Loucy (cell line): ENCODE measurements around the gene CYSTM1.
"Not testable (repeated sequence)": the region's sequence is repeated elsewhere in the genome, so short reads cannot be mapped to it uniquely, and the experiment has no call there.

Experiments
- H2AFZ ChIP-seq: fragments of 200-600 bp; sonication (generic); 2 replicates; pipeline ENCODE4 v1.6.0; 2016; ENCODE audit warnings: antibody characterized with exemption, mild to moderate bottlenecking, low read length, moderate library complexity
- H3F3A ChIP-seq: fragments of 200-600 bp; 2 replicates; pipeline ENCODE4 v1.6.0; 2016; ENCODE audit warnings: antibody characterized with exemption, low read depth, mild to moderate bottlenecking
- H3K27me3 ChIP-seq: fragments of 200-600 bp; sonication (generic); 2 replicates; pipeline ENCODE4 v1.6.1; 2014; ENCODE audit warnings: low read length, mild to moderate bottlenecking; ENCODE audit not compliant: insufficient read depth, poor library complexity, severe bottlenecking
- H3K36me3 ChIP-seq: fragments of 200-600 bp; sonication (generic); 2 replicates; pipeline ENCODE4 v1.6.1; 2016; ENCODE audit warnings: low read length; ENCODE audit not compliant: insufficient read depth
- H3K4me1 ChIP-seq: fragments of 200-600 bp; sonication (generic); 2 replicates; pipeline ENCODE4 v1.5.1; 2014; ENCODE audit warnings: low read length, mild to moderate bottlenecking; ENCODE audit not compliant: insufficient read depth, poor library complexity, severe bottlenecking
- H3K4me2 ChIP-seq: fragments of 200-600 bp; sonication (generic); 2 replicates; pipeline ENCODE4 v1.6.0; 2014; ENCODE audit warnings: antibody characterized with exemption, low read length, low read depth, mild to moderate bottlenecking; ENCODE audit not compliant: poor library complexity, severe bottlenecking
- H3K4me3 ChIP-seq: fragments of 200-600 bp; sonication (generic); 2 replicates; pipeline ENCODE4 v1.5.1; 2014; ENCODE audit warnings: low read length, mild to moderate bottlenecking, mixed read lengths; ENCODE audit not compliant: poor library complexity, severe bottlenecking
- H3K79me2 ChIP-seq: fragments of 200-600 bp; sonication (generic); 2 replicates; pipeline ENCODE4 v1.6.1; 2014; ENCODE audit warnings: low read length; ENCODE audit not compliant: insufficient read depth
- H3K9ac ChIP-seq: fragments of 200-600 bp; sonication (generic); 2 replicates; pipeline ENCODE4 v1.6.0; 2014; ENCODE audit warnings: mild to moderate bottlenecking, low read depth, low read length, moderate library complexity; ENCODE audit not compliant: poor library complexity, severe bottlenecking
- H3K9me2 ChIP-seq: fragments of 200-600 bp; sonication (generic); replicated peaks from 2 replicates; pipeline ENCODE4 v1.6.1; 2016; ENCODE audit warnings: low read depth, low read length, mixed read lengths
- H3K9me3 ChIP-seq: fragments of 200-600 bp; sonication (generic); 2 replicates; pipeline ENCODE4 v1.6.1; 2014; ENCODE audit warnings: mild to moderate bottlenecking, antibody characterized with exemption, low read length, low read depth; ENCODE audit not compliant: insufficient read depth
- H4K20me1 ChIP-seq: fragments of 200-600 bp; sonication (generic); 2 replicates; pipeline ENCODE4 v1.6.0; 2014; ENCODE audit warnings: antibody characterized with exemption, low read length, mild to moderate bottlenecking; ENCODE audit not compliant: insufficient read depth, poor library complexity, severe bottlenecking
- EZH2phosphoT487 ChIP-seq: fragments of 200-600 bp; IDR thresholded peaks from 2 replicates; pipeline ENCODE4 v1.6.1; 2018; ENCODE audit warnings: antibody characterized with exemption, mild to moderate bottlenecking, moderate library complexity, borderline replicate concordance
- TF ChIP-seq, protein P1 (sequence below): fragments of 200-600 bp; sonication (generic); conservative IDR thresholded peaks from 2 replicates; pipeline ENCODE4 v1.5.1; 2014; ENCODE audit warnings: mild to moderate bottlenecking, antibody characterized with exemption, low read length

CYSTM1 gene

DNA sequence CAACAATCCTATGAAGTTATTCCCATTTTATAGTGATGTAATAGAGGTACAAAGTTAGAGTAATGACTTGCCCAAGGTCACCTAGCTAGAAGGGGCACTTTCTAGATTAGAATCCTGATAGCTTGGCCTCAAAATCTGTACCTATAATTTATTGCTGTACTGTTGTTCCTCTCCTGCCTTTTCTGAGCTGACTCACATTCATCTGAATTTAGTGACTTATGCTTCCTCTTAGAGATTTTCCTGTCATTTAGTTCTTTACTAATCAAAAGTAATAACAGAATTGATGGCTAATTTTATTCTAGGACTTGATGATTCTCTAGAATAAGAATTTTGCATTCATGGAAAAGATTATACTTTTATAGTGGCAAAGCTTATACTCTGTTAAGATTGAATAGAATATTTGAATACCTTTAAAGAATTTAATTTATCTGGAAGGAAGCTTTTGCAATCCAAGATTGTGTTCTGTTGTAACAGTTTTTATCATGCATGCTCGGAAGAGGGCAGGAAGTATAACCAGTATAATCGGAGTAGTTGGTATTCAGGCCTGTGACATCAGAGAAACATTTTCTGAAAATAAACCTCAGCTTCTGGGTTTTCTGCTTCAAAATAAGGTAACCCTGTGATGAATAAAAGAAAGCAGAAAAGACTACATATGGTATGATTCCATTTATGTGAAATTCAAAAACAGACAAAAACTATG, 21.3 kb downstream of the CYSTM1 start:
- H2AFZ ChIP-seq, result no peak overlapping the region
- TF ChIP-seq, protein P1, sequence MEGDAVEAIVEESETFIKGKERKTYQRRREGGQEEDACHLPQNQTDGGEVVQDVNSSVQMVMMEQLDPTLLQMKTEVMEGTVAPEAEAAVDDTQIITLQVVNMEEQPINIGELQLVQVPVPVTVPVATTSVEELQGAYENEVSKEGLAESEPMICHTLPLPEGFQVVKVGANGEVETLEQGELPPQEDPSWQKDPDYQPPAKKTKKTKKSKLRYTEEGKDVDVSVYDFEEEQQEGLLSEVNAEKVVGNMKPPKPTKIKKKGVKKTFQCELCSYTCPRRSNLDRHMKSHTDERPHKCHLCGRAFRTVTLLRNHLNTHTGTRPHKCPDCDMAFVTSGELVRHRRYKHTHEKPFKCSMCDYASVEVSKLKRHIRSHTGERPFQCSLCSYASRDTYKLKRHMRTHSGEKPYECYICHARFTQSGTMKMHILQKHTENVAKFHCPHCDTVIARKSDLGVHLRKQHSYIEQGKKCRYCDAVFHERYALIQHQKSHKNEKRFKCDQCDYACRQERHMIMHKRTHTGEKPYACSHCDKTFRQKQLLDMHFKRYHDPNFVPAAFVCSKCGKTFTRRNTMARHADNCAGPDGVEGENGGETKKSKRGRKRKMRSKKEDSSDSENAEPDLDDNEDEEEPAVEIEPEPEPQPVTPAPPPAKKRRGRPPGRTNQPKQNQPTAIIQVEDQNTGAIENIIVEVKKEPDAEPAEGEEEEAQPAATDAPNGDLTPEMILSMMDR, result no peak
- TF ChIP-seq EZH2phosphoT487, result no peak
- H3K4me1 ChIP-seq, result peaks cover 11% of the 10 kb centered on the region
- no peaks in the 10 kb centered on the region for H4K20me1 ChIP-seq
- H3K27me3 ChIP-seq, result no peaks in the 10 kb centered on the region
- no peak overlapping the region for H3K9ac ChIP-seq
- H3K9me2 ChIP-seq, result no peaks in the 10 kb centered on the region
- no peaks in the 10 kb centered on the region for H3K79me2 ChIP-seq
- no peaks in the 10 kb centered on the region for H3F3A ChIP-seq
- H3K36me3 ChIP-seq, result no peaks in the 10 kb centered on the region
- no peak overlapping the region for H3K4me3 ChIP-seq
- no peak overlapping the region for H3K4me2 ChIP-seq
- H3K9me3 ChIP-seq, result no peaks in the 10 kb centered on the region

DNA sequence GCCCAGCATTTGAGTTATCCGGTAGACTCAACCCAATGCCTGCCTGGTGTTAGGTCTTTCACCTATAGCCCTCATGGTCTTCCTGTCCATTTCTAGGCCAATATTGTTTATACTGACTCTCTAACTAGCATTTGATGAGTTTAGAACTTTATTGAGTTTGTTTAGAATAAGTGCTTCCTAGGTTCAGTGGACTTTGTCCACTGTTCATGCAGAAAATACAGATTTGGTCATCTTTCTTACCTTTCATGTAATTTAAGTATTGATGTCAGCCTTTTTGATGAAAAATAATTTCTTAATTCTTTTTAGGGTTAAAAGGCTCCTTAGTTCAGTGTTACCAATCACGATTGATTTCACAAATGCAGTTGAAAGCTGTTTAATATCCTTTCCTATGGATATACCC, 22.0 kb downstream of the CYSTM1 start:
- Histone ChIP-seq H3K27me3 (no peaks in the 10 kb centered on the region), H3K36me3 (no peaks in the 10 kb centered on the region), H3F3A (no peaks in the 10 kb centered on the region), H3K4me3 (no peak overlapping the region), H4K20me1 (no peaks in the 10 kb centered on the region), H3K4me1 (peaks cover 11% of the 10 kb centered on the region), H3K9me3 (no peaks in the 10 kb centered on the region), H3K9ac (no peak overlapping the region), H3K9me2 (no peaks in the 10 kb centered on the region), H3K4me2 (no peak overlapping the region), H2AFZ (no peak overlapping the region), H3K79me2 (no peaks in the 10 kb centered on the region)
- TF ChIP-seq EZH2phosphoT487, result no peak
- TF ChIP-seq, protein P1, result no peak

DNA sequence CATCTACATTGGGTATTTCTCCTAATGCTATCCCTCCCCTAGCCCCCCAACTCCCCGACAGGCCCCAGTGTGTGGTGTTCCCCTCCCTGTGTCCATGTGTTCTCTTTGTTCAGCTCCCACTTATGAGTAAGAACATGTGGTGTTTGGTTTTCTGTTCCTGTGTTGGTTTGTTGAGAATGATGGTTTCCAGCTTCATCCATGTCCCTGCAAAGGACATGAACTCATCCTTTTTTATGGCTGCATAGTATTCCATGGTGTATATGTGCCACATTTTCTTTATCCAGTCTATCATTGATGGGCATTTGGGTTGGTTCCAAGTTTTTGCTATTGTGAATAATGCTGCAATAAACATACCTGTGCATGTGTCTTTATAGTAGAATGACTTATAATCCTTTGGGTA, 23.9 kb downstream of the CYSTM1 start:
- not testable (repeated sequence) for H3K36me3 ChIP-seq, H3F3A ChIP-seq, H4K20me1 ChIP-seq, H2AFZ ChIP-seq, H3K9me3 ChIP-seq, H3K9me2 ChIP-seq, H3K27me3 ChIP-seq, H3K9ac ChIP-seq, H3K4me2 ChIP-seq, H3K4me3 ChIP-seq, H3K79me2 ChIP-seq
- H3K4me1 ChIP-seq, result peaks cover 11% of the 10 kb centered on the region

DNA sequence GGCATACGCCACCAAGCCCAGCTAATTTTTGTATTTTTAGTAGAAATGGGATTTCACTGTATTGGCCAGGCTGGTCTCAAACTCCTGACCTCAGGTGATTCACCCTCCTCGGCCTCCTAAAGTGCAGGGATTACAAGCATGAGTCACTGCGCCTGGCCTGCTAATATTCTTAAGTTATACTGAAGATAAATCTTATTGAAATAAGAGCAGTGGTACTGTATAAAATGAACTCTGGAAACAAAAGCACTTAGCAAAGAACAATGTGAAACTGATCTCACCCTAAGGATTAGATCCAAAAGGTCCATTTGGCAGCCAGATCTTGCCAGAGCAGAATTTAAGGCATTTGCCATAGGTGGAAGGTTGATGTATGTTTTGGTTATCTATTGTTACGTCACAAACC, 27.1 kb downstream of the CYSTM1 start:
- Histone ChIP-seq H3K4me3 (no peak overlapping the region), H3F3A (no peaks in the 10 kb centered on the region), H3K27me3 (no peaks in the 10 kb centered on the region), H4K20me1 (no peaks in the 10 kb centered on the region), H3K9me2 (no peaks in the 10 kb centered on the region), H3K4me1 (no peaks in the 10 kb centered on the region), H3K9me3 (no peaks in the 10 kb centered on the region), H3K79me2 (no peaks in the 10 kb centered on the region), H3K9ac (no peak overlapping the region), H3K36me3 (no peaks in the 10 kb centered on the region), H3K4me2 (no peak overlapping the region), H2AFZ (no peak overlapping the region)
- TF ChIP-seq EZH2phosphoT487, result no peak
- TF ChIP-seq, protein P1, result no peak
